GM10266 (cell line): Measurements from ENCODE around the gene AKAP12.
A peak's percentile ranks its signal among the peaks of the same experiment; 100 is the strongest.

Experiments
- DNase-seq: peaks from one replicate; pipeline ENCODE4 v3.0.0; 2012; ENCODE audit errors: extremely low spot score
- CTCF ChIP-seq: IDR thresholded peaks from 2 replicates; pipeline ENCODE4 v1.5.1; 2012; ENCODE audit warnings: mild to moderate bottlenecking, low read depth; ENCODE audit not compliant: control insufficient read depth, insufficient read depth; ENCODE audit errors: missing control alignments

Gene AKAP12

GRCh38 chr6:151320140-151320539 lies 80.4 kb downstream of the AKAP12 start:
- no peak for TF ChIP-seq CTCF
- no peak for DNase-seq

- TF ChIP-seq CTCF = no peak
- DNase-seq = no peak
Observed at GRCh38 chr6:151321438-151321837, 81.7 kb downstream of the AKAP12 start.

GRCh38 chr6:151322570-151322969 lies 82.8 kb downstream of the AKAP12 start:
- no peak for DNase-seq
- TF ChIP-seq CTCF = no peak

GRCh38 chr6:151323791-151324487 lies 84.2 kb downstream of the AKAP12 start:
- peak; percentile 79 for DNase-seq
- TF ChIP-seq CTCF = peak; percentile 97

GRCh38 chr6:151324488-151324825 lies 84.7 kb downstream of the AKAP12 start:
- TF ChIP-seq CTCF = no peak
- DNase-seq = no peak

GRCh38 chr6:151325075-151326050 lies 85.6 kb downstream of the AKAP12 start:
- no peak for DNase-seq
- no peak for TF ChIP-seq CTCF
